AG04449 (cell line): Measurements from ENCODE around the gene CCDC85B.

Source experiments
- CTCF ChIA-PET: fragments of 350-600 bp; formaldehyde crosslinking; extraction: SDS; loops from one replicate; lab custom pipeline; 2021; ENCODE audit warnings: antibody characterized with exemption; lab: Yijun Ruan, JAX
- POLR2A ChIA-PET: fragments of 400-600, 350-600 bp; formaldehyde crosslinking; extraction: SDS; loops from one replicate; lab custom pipeline; 2020; ENCODE audit warnings: antibody characterized with exemption, inconsistent platforms; lab: Yijun Ruan, JAX
- DNase-seq: peaks from one replicate; pipeline ENCODE4 v3.0.0-alpha.2; 2010; ENCODE audit warnings: low read depth, low spot score
- H3K4me3 ChIP-seq: 2 replicates; pipeline ENCODE4 v1.5.1; 2011; ENCODE audit warnings: low read depth, mild to moderate bottlenecking, control low read depth, low read length
- TF ChIP-seq, protein P1 (sequence below): IDR thresholded peaks from one replicate; pipeline ENCODE4 v1.5.1; 2011; ENCODE audit warnings: mild to moderate bottlenecking, moderate library complexity, low read length, control low read depth, inconsistent platforms; ENCODE audit not compliant: insufficient read depth; ENCODE audit errors: missing control alignments

CCDC85B gene

DNA sequence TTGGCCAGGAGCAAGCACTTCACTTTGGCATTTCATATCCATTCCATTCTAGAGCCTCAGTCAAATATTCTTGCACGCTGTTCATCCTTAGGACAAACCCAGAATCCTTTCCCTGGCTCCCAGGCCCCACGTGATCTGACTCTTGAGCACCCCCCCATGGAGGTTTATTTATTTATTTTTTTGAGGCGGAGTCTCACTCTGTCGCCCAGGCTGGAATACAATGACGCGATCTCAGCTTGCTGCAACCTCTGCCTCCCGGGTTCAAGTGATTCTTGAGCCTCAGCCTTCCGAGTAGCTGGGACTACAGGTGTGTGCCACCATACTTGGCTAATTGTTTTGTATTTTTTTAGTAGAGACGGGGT lies 42.1 kb downstream of the CCDC85B start:
- ChIA-PET POLR2A (no interaction called here), CTCF (interaction anchor here (0.7 to 2.5 kb wide), 9 partner anchors 10 to 90 kb away, joined by 3 to 17 read pairs (median 3); partner anchors contain the start of gene CCDC85B)
- DNase-seq: no peak
- no peak overlapping the region for H3K4me3 ChIP-seq
- TF ChIP-seq, protein P1, sequence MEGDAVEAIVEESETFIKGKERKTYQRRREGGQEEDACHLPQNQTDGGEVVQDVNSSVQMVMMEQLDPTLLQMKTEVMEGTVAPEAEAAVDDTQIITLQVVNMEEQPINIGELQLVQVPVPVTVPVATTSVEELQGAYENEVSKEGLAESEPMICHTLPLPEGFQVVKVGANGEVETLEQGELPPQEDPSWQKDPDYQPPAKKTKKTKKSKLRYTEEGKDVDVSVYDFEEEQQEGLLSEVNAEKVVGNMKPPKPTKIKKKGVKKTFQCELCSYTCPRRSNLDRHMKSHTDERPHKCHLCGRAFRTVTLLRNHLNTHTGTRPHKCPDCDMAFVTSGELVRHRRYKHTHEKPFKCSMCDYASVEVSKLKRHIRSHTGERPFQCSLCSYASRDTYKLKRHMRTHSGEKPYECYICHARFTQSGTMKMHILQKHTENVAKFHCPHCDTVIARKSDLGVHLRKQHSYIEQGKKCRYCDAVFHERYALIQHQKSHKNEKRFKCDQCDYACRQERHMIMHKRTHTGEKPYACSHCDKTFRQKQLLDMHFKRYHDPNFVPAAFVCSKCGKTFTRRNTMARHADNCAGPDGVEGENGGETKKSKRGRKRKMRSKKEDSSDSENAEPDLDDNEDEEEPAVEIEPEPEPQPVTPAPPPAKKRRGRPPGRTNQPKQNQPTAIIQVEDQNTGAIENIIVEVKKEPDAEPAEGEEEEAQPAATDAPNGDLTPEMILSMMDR: no peak

DNA sequence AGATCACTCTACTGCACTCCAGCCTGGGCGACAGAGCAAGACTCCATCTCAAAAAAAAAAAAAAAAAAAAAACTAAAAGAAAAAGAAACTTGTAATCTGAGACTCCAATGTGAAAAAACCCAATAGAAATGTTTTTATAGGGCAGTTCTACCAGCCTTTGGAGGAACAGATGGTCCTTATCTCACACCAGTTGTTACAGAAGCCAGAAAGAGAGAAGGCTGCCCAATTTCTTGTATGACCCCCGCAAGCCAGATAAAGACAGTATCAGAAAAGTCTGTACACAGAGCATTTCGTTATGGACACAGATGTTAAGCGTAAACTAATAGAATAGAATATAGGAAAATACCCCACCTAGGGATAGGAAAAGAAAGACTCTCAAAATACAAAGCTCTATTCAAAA lies 43.5 kb downstream of the CCDC85B start:
- CTCF ChIA-PET: interaction anchor here (0.7 to 2.3 kb wide), 2 partner anchors 12 to 45 kb away, joined by 3 to 7 read pairs; partner anchors contain the start of gene FIBP
- TF ChIP-seq, protein P1: no peak
- POLR2A ChIA-PET: interaction anchor here (0.7 kb wide), 1 partner anchor 23 kb away, joined by 4 read pairs; no protein-coding TSS in a partner anchor
- H3K4me3 ChIP-seq: no peak overlapping the region
- DNase-seq: no peak

DNA sequence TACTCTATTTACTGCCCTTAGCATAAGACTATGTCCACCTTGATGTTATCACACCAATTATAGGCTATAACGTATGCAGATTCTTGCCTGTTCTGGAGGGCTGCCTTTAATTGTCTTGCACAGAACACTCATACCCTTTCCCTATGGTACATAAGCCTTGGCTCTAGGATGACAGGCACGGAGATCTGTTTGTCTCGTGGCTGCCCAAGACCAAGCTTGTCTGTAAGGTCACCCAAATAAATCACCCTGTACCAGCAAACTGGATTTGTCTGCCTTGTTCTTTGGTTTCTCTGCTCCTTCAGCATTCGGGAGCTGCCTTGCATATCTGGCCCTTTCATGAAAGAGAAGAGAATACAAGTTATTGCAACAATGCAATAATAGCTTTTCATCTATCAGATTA lies 47.3 kb downstream of the CCDC85B start:
- no peak overlapping the region for H3K4me3 ChIP-seq
- ChIA-PET POLR2A (no interaction called here), CTCF (interaction anchor here (1.1 to 3.9 kb wide), 4 partner anchors 15 to 78 kb away, joined by 3 to 16 read pairs (median 4); no protein-coding TSS in a partner anchor)
- no peak for DNase-seq
- TF ChIP-seq, protein P1: no peak
